Measurements from ENCODE around the gene FLYWCH1.
"Not testable (repeated sequence)": the region's sequence is repeated elsewhere in the genome, so short reads cannot be mapped to it uniquely, and the experiment has no call there.

FLYWCH1 gene

GRCh38 chr16:2927010-2927646, 15.4 kb downstream of the FLYWCH1 start:
- DNase-seq, result peak; percentile 54

GRCh38 chr16:2928151-2928550, 16.4 kb downstream of the FLYWCH1 start:
- DNase-seq, result not testable (repeated sequence)

GRCh38 chr16:2928796-2929195, 17.1 kb downstream of the FLYWCH1 start:
- DNase-seq, result no peak

- no peak for DNase-seq
Measured at GRCh38 chr16:2929693-2930092, 18.0 kb downstream of the FLYWCH1 start.

GRCh38 chr16:2930236-2930635, 18.5 kb downstream of the FLYWCH1 start:
- DNase-seq, result no peak

GRCh38 chr16:2931231-2931914, 19.6 kb downstream of the FLYWCH1 start:
- not testable (repeated sequence) for DNase-seq

- DNase-seq, result no peak
Measured at GRCh38 chr16:2933136-2933535, 21.4 kb downstream of the FLYWCH1 start.

- DNase-seq, result no peak
Measured at GRCh38 chr16:2933701-2934100, 22.0 kb downstream of the FLYWCH1 start.

- DNase-seq, result no peak
Measured at GRCh38 chr16:2934450-2934849, 22.7 kb downstream of the FLYWCH1 start.

GRCh38 chr16:2936436-2937011, 24.8 kb downstream of the FLYWCH1 start:
- no peak for DNase-seq

GRCh38 chr16:2937170-2937569, 25.4 kb downstream of the FLYWCH1 start:
- no peak for DNase-seq

- no peak for DNase-seq
Measured at GRCh38 chr16:2938206-2938605, 26.5 kb downstream of the FLYWCH1 start.

GRCh38 chr16:2939968-2940367, 28.2 kb downstream of the FLYWCH1 start:
- DNase-seq, result no peak

- DNase-seq, result no peak
Measured at GRCh38 chr16:2942045-2942444, 30.3 kb downstream of the FLYWCH1 start.

- not testable (repeated sequence) for DNase-seq
Measured at GRCh38 chr16:2943716-2944115, 32.0 kb downstream of the FLYWCH1 start.

- DNase-seq, result no peak
Measured at GRCh38 chr16:2946649-2947048, 34.9 kb downstream of the FLYWCH1 start.

- DNase-seq, result no peak
Measured at GRCh38 chr16:2948807-2949704, 37.3 kb downstream of the FLYWCH1 start.

- DNase-seq, result no peak
Measured at GRCh38 chr16:2949705-2950352, 38.1 kb downstream of the FLYWCH1 start.

GRCh38 chr16:2950353-2950724, 38.6 kb downstream of the FLYWCH1 start:
- no peak for DNase-seq

- no peak for DNase-seq
Measured at GRCh38 chr16:2950773-2951172, 39.0 kb downstream of the FLYWCH1 start.

- DNase-seq, result no peak
Measured at GRCh38 chr16:2952679-2953078, 40.9 kb downstream of the FLYWCH1 start.

- DNase-seq, result no peak
Measured at GRCh38 chr16:2953706-2954627, 42.2 kb downstream of the FLYWCH1 start.

Measured in kidney glomerular epithelial cell (primary cell).